Loucy (cell line): Measurements from ENCODE around the gene CNPY1.

ENCODE experiments used
- H2AFZ ChIP-seq: fragments of 200-600 bp; sonication (generic); 2 replicates; pipeline ENCODE4 v1.6.0; 2016; ENCODE audit warnings: antibody characterized with exemption, mild to moderate bottlenecking, low read length, moderate library complexity
- H3F3A ChIP-seq: fragments of 200-600 bp; 2 replicates; pipeline ENCODE4 v1.6.0; 2016; ENCODE audit warnings: antibody characterized with exemption, low read depth, mild to moderate bottlenecking
- H3K27me3 ChIP-seq: fragments of 200-600 bp; sonication (generic); 2 replicates; pipeline ENCODE4 v1.6.1; 2014; ENCODE audit warnings: low read length, mild to moderate bottlenecking; ENCODE audit not compliant: insufficient read depth, poor library complexity, severe bottlenecking
- H3K36me3 ChIP-seq: fragments of 200-600 bp; sonication (generic); 2 replicates; pipeline ENCODE4 v1.6.1; 2016; ENCODE audit warnings: low read length; ENCODE audit not compliant: insufficient read depth
- H3K4me1 ChIP-seq: fragments of 200-600 bp; sonication (generic); 2 replicates; pipeline ENCODE4 v1.5.1; 2014; ENCODE audit warnings: low read length, mild to moderate bottlenecking; ENCODE audit not compliant: insufficient read depth, poor library complexity, severe bottlenecking
- H3K4me2 ChIP-seq: fragments of 200-600 bp; sonication (generic); 2 replicates; pipeline ENCODE4 v1.6.0; 2014; ENCODE audit warnings: antibody characterized with exemption, low read length, low read depth, mild to moderate bottlenecking; ENCODE audit not compliant: poor library complexity, severe bottlenecking
- H3K4me3 ChIP-seq: fragments of 200-600 bp; sonication (generic); 2 replicates; pipeline ENCODE4 v1.5.1; 2014; ENCODE audit warnings: low read length, mild to moderate bottlenecking, mixed read lengths; ENCODE audit not compliant: poor library complexity, severe bottlenecking
- H3K79me2 ChIP-seq: fragments of 200-600 bp; sonication (generic); 2 replicates; pipeline ENCODE4 v1.6.1; 2014; ENCODE audit warnings: low read length; ENCODE audit not compliant: insufficient read depth
- H3K9ac ChIP-seq: fragments of 200-600 bp; sonication (generic); 2 replicates; pipeline ENCODE4 v1.6.0; 2014; ENCODE audit warnings: mild to moderate bottlenecking, low read depth, low read length, moderate library complexity; ENCODE audit not compliant: poor library complexity, severe bottlenecking
- H3K9me2 ChIP-seq: fragments of 200-600 bp; sonication (generic); replicated peaks from 2 replicates; pipeline ENCODE4 v1.6.1; 2016; ENCODE audit warnings: low read depth, low read length, mixed read lengths
- H3K9me3 ChIP-seq: fragments of 200-600 bp; sonication (generic); 2 replicates; pipeline ENCODE4 v1.6.1; 2014; ENCODE audit warnings: mild to moderate bottlenecking, antibody characterized with exemption, low read length, low read depth; ENCODE audit not compliant: insufficient read depth
- H4K20me1 ChIP-seq: fragments of 200-600 bp; sonication (generic); 2 replicates; pipeline ENCODE4 v1.6.0; 2014; ENCODE audit warnings: antibody characterized with exemption, low read length, mild to moderate bottlenecking; ENCODE audit not compliant: insufficient read depth, poor library complexity, severe bottlenecking
- EZH2phosphoT487 ChIP-seq: fragments of 200-600 bp; IDR thresholded peaks from 2 replicates; pipeline ENCODE4 v1.6.1; 2018; ENCODE audit warnings: antibody characterized with exemption, mild to moderate bottlenecking, moderate library complexity, borderline replicate concordance
- TF ChIP-seq, protein P1 (sequence below): fragments of 200-600 bp; sonication (generic); conservative IDR thresholded peaks from 2 replicates; pipeline ENCODE4 v1.5.1; 2014; ENCODE audit warnings: mild to moderate bottlenecking, antibody characterized with exemption, low read length

The CNPY1 gene

DNA sequence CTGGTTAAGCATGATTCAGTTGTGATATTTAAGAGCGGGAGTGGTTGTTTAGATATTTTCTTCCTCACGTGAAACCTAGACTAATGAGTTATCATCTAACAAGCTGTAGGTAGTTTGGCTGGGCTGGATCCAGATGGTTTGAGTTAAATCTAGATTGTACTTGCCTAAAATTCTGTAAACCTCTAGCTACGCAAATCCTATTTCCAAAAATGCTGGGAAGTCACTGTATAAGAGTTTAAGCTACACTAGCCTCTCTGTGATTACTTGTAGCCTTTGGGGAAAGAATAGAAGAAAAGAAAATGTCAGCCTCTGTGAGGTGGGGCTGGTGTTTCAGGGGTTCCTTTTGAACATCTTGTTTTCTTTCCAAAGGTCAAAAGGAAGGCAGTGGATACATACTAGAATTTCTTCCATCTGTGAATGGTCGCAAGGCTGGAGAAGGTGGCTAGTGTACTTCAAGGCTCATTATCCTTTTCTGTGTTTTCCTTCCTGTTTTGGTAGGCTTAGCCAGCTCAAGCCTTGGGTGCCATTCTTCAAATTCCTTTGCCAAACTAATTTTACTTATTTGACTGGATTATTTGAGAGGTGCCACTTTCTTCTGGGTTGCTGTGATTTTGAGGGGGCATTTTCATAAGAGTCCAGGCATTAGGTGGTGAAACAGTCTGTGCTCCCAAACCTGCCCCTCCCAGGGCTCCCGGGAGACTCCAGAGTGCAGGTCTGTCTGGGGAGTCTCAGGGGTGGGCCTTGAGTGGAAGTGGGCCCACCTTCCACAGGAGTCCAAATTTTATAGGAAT is 93.7 kb downstream of the CNPY1 start:
- Histone ChIP-seq H3K36me3 (no peaks in the 10 kb centered on the region), H4K20me1 (no peaks in the 10 kb centered on the region), H3K4me2 (no peak overlapping the region), H3K4me1 (no peaks in the 10 kb centered on the region), H3K27me3 (peaks cover 5% of the 10 kb centered on the region), H3K4me3 (no peak overlapping the region), H3K79me2 (no peaks in the 10 kb centered on the region), H3K9me2 (no peaks in the 10 kb centered on the region), H2AFZ (no peak overlapping the region), H3K9ac (no peak overlapping the region), H3F3A (no peaks in the 10 kb centered on the region), H3K9me3 (no peaks in the 10 kb centered on the region)
- TF ChIP-seq EZH2phosphoT487: no peak
- TF ChIP-seq, protein P1, sequence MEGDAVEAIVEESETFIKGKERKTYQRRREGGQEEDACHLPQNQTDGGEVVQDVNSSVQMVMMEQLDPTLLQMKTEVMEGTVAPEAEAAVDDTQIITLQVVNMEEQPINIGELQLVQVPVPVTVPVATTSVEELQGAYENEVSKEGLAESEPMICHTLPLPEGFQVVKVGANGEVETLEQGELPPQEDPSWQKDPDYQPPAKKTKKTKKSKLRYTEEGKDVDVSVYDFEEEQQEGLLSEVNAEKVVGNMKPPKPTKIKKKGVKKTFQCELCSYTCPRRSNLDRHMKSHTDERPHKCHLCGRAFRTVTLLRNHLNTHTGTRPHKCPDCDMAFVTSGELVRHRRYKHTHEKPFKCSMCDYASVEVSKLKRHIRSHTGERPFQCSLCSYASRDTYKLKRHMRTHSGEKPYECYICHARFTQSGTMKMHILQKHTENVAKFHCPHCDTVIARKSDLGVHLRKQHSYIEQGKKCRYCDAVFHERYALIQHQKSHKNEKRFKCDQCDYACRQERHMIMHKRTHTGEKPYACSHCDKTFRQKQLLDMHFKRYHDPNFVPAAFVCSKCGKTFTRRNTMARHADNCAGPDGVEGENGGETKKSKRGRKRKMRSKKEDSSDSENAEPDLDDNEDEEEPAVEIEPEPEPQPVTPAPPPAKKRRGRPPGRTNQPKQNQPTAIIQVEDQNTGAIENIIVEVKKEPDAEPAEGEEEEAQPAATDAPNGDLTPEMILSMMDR: no peak

DNA sequence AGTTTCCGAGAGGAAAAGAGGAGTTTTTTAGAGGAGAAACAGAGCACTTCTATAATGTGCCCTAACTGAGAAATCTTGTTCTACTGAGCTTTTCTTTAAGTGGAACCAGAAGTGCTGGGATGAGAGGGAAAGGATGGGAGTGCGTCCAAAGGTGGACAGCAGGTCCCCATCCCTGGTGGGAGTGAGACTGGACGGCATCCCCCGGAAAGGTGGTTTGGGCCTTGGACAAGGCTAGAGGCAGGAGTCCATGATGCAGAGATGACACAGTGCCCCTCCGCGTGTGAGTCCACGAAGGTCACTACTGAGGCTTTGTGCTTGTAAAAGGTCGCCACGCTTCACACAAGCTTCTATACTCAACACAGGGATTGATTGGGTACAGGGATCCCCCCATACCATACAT is 94.5 kb downstream of the CNPY1 start:
- Histone ChIP-seq H3K27me3 (peaks cover 5% of the 10 kb centered on the region), H3K9me3 (no peaks in the 10 kb centered on the region)

More for the DNA sequence above, 94.5 kb downstream of the CNPY1 start:
- Histone ChIP-seq H3K4me3 (no peak overlapping the region), H3K79me2 (no peaks in the 10 kb centered on the region), H3F3A (no peaks in the 10 kb centered on the region), H3K9me2 (no peaks in the 10 kb centered on the region), H2AFZ (no peak overlapping the region), H3K4me2 (no peak overlapping the region), H3K4me1 (no peaks in the 10 kb centered on the region), H3K9ac (no peak overlapping the region), H4K20me1 (no peaks in the 10 kb centered on the region), H3K36me3 (no peaks in the 10 kb centered on the region)
- no peak for TF ChIP-seq EZH2phosphoT487
- TF ChIP-seq, protein P1: no peak
